HEK293T (cell line): ENCODE results near the gene DNAH8.

ENCODE experiments used
- BHLHE40 ChIP-seq: fragments of 450-650 bp; IDR thresholded peaks from 2 replicates; pipeline ENCODE4 v1.6.1; 2016; ENCODE audit warnings: mild to moderate bottlenecking, moderate library complexity, borderline replicate concordance
- ELF4 ChIP-seq: fragments of 450-650 bp; IDR thresholded peaks from 2 replicates; pipeline ENCODE4 v1.6.1; 2017; ENCODE audit warnings: antibody characterized with exemption
- FOXA1 ChIP-seq: fragments of 450-650 bp; IDR thresholded peaks from 2 replicates; pipeline ENCODE4 v1.6.1; 2016; ENCODE audit warnings: mild to moderate bottlenecking
- FOXK2 ChIP-seq: fragments of 450-650 bp; IDR thresholded peaks from 2 replicates; pipeline ENCODE4 v1.6.1; 2016; ENCODE audit warnings: mild to moderate bottlenecking
- FOXM1 ChIP-seq: fragments of 450-650 bp; IDR thresholded peaks from 2 replicates; pipeline ENCODE4 v1.6.1; 2017; ENCODE audit warnings: mild to moderate bottlenecking, borderline replicate concordance
- SUZ12 ChIP-seq: fragments of 450-650 bp; IDR thresholded peaks from 2 replicates; pipeline ENCODE4 v1.6.1; 2016; ENCODE audit warnings: mild to moderate bottlenecking

DNA sequence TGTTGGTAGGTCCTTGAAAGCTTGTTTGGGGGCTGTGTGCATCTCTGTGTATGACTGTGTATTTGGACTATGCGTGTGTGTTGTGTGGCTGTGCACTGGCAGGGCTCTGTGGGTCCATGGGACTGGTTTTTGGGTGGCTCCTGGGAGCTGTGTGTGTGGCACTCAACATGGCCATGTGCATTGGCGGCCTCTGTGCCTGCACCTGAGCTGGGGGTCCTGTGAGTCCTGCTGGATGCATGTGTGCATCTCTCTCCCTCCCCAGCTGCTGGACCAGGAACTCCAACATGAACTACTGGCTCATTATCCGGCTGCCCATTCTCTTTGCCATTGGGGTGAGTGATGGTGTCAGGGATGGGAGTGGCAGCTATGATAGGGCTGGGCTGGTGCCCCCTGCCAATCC lies 363.6 kb downstream of the DNAH8 start:
- no peak for TF ChIP-seq FOXA1
- no peak for TF ChIP-seq ELF4
- no peak for TF ChIP-seq SUZ12
- no peak for TF ChIP-seq FOXM1
- no peak for TF ChIP-seq FOXK2
- no peak for TF ChIP-seq BHLHE40
